HG03108 (cell line): ENCODE data around the gene NTN5.

Experiments
- ATAC-seq: cut with Tn5 transposase; IDR thresholded peaks from one replicate; pipeline ENCODE4 v1.9.1; 2021; ENCODE audit warnings: moderate library complexity; ENCODE audit not compliant: unreplicated experiment

Gene NTN5

GRCh38 chr19:48631225-48631624 is 41.6 kb downstream of the NTN5 start:
- ATAC-seq: no peak

GRCh38 chr19:48630296-48631063 is 42.3 kb downstream of the NTN5 start:
- no peak for ATAC-seq

GRCh38 chr19:48629599-48630295 is 43.1 kb downstream of the NTN5 start:
- no peak for ATAC-seq

- no peak for ATAC-seq
Measured at GRCh38 chr19:48629297-48629598, 43.6 kb downstream of the NTN5 start.

GRCh38 chr19:48628486-48629296 is 44.1 kb downstream of the NTN5 start:
- no peak for ATAC-seq

- ATAC-seq: no peak
Measured at GRCh38 chr19:48627865-48628314, 44.9 kb downstream of the NTN5 start.

- ATAC-seq: no peak
Measured at GRCh38 chr19:48627201-48627864, 45.5 kb downstream of the NTN5 start.

- ATAC-seq: no peak
Measured at GRCh38 chr19:48625891-48626327, 46.9 kb downstream of the NTN5 start.

GRCh38 chr19:48624791-48625723 is 47.8 kb downstream of the NTN5 start:
- ATAC-seq: no peak

- ATAC-seq: peak; percentile 65
Measured at GRCh38 chr19:48624067-48624594, 48.7 kb downstream of the NTN5 start.

GRCh38 chr19:48623556-48624066 is 49.2 kb downstream of the NTN5 start:
- no peak for ATAC-seq

GRCh38 chr19:48619692-48620585 is 52.9 kb downstream of the NTN5 start:
- ATAC-seq: no peak

GRCh38 chr19:48618916-48619691 is 53.7 kb downstream of the NTN5 start, which contains the start of the genes RPL18 and SPHK2:
Gene RPL18 (minus strand): TSS chr19:48619178. CDS start chr19:48619143, 35 bp downstream.
Gene SPHK2 (plus strand): TSS chr19:48619506. CDS start chr19:48620515, 1,009 bp downstream.
- peak; percentile 77 for ATAC-seq

GRCh38 chr19:48618278-48618915 is 54.4 kb downstream of the NTN5 start:
- no peak for ATAC-seq

- no peak for ATAC-seq
Measured at GRCh38 chr19:48617146-48617937, 55.5 kb downstream of the NTN5 start.

GRCh38 chr19:48616491-48617056 is 56.2 kb downstream of the NTN5 start:
- no peak for ATAC-seq
